Measurements from ENCODE around the gene AKAP10.

DNA sequence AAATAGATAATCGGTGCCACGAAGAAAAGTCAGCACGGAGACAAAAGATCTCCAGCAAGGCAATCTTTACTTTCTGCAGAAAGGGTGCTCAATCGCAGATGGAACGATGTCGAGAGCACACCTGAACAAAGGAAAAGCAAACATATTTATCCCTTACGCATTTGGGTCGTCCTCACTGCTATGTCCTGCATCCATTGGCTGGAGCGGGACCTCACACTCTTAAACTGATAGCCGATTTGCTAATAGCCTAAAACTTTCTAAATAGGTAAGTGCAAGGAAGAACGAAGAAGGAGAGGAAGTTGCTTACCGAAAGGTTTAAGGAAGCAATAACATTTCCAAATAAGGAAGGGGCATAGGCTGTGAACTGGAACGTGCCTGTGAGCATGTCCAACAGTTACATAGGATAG is 1.2 kb upstream of the AKAP10 start:
- TF ChIP-seq, protein P1, sequence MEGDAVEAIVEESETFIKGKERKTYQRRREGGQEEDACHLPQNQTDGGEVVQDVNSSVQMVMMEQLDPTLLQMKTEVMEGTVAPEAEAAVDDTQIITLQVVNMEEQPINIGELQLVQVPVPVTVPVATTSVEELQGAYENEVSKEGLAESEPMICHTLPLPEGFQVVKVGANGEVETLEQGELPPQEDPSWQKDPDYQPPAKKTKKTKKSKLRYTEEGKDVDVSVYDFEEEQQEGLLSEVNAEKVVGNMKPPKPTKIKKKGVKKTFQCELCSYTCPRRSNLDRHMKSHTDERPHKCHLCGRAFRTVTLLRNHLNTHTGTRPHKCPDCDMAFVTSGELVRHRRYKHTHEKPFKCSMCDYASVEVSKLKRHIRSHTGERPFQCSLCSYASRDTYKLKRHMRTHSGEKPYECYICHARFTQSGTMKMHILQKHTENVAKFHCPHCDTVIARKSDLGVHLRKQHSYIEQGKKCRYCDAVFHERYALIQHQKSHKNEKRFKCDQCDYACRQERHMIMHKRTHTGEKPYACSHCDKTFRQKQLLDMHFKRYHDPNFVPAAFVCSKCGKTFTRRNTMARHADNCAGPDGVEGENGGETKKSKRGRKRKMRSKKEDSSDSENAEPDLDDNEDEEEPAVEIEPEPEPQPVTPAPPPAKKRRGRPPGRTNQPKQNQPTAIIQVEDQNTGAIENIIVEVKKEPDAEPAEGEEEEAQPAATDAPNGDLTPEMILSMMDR (conservative IDR thresholded peaks at IDR 0.05), result no peak
- no peak for TF ChIP-seq EZH2 (IDR thresholded peaks at IDR 0.05; ENCODE audit: low read depth)
